GM18861 (cell line): ENCODE results near the gene ADCY5.

Experiments
- ATAC-seq: cut with Tn5 transposase; IDR thresholded peaks from one replicate; pipeline ENCODE4 v1.9.1; 2021; ENCODE audit not compliant: unreplicated experiment

The ADCY5 gene

DNA sequence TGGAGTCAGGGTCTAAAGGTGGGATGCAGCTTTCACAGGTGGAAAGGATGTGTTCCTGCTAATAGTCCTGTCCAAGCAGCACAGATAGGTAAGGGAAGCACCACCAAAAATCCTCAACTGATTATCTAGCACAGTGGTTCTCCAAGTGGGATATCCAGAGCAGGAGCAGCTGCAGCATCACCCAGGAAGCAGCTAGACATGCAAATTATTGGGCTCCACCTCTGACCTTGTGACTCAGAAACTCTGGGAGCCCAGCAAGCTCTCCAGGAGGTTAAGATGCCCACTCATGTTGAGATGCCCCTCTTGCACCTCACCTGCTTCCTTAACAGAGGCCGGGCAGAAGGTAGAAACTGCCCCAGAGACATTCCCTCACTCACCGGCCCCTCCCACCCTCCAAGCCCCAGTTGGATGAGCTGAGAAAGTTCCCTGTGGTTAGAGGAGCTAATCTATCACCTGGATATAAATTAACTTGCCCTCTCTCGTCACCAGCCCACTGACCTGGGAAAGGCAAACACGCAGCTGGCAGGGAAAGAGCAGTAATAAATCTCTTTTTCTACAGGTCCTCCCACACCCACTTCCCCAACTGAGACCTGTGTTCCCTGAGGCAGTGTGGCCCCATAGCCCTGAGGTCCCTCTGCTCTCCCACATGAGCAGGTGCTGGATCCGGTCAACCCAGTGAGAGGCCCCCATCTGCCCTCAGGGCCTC lies 39.3 kb downstream of the ADCY5 start:
- ATAC-seq, result no peak

DNA sequence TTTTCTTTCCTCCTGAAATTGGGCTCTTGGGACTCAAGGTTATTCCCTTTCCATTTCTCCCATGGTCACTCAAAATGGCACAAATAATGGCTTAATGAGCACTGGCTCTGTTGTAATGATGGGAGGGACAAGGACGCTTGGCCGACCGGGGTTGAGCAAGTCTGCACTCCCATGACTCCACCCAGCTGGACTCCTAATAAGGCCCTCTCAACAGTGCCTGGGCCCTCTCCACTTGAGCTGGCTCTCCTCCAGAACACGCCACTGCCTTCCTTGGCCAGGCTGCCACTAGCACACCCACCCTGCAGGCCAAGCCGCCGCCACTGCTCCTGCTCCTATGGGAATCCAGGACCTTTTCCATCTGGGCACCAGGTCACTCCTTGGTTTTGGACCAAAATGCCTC lies 42.3 kb downstream of the ADCY5 start:
- no peak for ATAC-seq

DNA sequence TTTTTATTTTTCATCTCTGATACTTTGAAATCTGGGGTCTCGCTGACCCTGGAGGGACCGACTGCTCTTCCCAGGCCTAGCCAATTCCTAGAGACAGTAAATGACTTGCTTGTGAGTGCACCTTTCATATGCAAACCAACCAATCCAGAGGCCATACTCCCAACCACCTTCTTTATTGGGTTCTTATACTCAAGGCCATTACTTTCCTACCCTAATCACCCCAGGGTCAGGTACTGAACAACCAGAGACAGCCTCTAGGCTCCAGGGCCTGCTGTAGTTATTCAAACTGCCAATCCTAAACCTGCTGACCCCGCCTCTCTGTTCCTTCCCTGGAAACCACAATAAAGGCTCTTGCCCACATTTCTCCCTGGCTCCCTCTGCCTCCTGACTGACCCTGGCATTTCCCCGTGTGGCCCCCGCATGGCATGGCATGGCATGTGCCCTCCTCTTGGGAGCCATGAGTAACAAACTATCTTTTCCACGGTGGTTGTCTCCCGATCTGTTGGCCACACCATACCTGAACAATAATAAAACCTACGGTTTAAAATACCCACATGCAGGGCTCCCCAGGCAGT lies 42.9 kb downstream of the ADCY5 start:
- ATAC-seq, result no peak

DNA sequence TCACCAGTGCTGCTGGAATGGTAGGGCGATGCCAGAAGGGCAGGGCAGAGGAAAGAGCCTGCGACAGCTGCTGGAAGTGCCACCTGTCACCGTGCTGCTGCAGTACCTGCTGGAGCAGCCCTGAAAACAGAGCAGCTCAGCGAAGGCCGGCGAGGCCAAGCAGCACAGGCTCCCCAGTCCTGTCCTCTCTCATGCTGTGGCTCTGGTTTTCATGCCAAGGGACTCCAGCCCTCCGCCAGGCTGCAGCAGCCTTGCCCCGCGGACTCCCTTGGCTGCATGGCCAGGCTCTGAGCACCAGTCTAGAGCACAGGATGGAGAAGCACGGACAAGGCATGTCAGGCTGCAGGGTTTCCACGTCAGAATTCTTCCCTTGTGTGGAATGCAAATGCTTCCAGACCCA lies 43.9 kb downstream of the ADCY5 start:
- no peak for ATAC-seq

DNA sequence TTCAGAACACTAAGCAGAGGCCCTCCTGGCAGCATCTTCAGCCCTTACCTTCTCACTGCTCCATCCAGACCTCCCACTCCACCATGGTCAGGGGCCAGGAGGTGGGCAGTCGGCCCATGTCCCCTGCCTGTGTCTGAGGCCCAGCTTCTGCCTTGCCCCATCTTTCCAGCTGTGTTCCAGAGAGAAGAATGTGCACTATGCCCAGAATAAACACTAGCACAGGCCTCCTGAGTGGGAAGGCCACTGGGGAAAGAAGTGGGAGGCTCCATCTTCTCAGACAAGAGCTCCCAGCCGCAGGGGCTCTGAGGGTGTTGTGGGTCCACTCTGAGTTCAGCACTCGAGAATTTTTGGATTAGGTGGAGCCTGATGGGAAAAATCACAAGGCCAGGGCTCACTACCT lies 44.5 kb downstream of the ADCY5 start:
- no peak for ATAC-seq

DNA sequence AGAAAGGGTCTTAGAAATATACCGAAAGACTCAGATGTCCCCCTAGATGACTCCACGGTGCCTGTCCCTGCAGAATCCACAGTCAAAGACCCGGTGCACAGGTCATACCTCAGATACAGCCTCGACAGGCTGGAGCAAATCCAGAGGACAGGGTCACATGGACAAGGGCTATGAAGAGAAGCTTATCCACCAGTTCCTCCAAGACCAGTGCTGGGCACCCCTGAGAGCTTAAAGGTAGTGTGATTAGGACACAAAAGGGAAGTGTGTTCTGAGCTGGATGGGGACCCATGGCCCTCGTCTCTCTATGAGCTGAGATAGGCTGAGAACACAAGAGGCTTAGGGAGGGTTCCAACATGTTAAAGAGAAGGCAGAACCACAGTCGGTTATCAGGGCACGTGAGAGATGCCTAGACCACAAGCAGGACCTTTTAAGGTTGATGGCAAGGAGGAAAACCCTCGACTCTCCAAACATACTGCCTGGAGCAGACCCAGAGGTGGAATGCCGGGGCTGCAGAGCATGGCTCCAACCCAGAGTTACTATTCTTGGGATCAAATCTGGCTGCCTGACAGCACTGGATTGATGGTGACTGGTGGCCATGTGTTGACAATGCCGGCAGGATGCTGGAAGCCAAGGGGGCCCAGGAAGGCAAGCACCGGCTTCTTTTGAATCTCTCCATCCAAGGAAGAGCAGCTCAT lies 46.9 kb downstream of the ADCY5 start:
- no peak for ATAC-seq

DNA sequence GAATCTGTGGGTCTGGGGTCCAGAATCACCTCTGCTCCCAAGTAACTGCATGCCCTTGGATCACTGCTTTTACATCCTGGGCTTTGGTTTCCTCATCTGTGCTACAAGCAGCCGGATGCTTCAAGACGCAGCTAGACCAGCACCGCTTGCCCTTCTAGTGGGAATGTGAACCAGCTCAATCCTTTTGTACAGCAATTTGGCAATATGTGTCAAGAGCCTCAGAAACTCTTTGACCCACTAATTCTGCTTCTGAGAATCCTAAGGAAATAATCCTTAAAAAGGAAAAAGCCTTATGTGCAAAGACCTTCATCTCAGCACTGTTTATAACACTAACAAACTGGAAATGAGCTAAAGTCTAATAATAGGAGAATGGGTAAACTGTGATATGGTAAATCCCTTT lies 48.7 kb downstream of the ADCY5 start:
- ATAC-seq, result no peak

DNA sequence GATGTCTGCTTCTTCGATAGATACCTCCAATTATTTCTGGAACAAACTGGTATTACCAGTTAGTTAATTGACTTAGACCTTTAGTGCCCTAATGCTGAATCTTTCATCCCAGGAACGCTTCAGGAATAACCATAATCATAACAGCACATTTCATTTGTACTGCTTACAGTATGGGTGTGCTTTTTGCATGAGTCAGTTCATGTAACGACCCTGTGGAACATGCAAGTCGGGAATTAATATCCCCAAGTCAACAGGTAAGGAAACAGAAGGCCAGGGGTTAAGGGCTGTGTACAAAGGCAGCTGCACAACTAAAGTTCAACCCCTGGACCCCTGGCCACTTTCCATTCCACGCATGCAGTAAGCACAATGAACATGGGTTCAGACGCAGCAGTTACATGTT lies 49.2 kb downstream of the ADCY5 start:
- ATAC-seq, result no peak

DNA sequence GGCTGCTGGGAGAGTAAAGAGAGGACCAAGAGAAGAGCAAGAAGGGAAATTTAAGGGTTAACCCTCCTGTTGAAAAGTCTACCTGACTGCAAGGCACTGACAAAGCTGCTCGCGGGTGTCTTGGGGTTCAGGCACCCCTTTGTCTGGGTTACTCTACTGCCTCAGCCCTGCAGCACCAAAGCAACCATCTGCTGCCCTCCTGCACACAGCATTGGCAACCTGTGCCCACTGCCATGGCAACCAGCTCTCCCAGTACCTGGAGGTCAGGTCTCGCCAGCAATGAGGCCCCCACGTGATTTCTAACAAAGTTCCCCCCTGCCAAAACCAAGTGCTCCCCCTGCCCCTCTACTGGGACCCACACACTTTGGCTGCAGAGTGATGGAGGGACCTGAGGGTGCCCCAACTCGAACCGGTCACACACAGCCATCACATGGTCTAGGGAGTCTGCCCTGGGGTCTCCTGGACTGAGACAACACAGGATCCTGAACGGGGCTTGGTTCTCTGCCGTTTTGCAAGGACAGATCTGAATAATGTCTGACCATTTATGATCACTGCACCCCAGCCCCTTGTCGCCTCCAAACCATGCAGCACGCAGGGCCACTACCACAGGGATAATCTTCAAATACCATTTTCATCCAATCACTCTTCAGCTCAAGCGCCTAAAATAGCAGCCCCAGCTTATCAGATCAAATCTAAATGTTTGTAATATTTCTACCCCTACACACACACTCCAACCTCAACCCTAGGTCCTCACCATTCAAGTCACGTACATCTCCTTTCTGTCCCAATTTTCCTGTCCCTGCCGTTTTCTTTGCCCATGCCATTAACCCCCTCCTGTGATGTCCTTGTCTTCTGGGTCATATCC lies 50.7 kb downstream of the ADCY5 start:
- no peak for ATAC-seq

DNA sequence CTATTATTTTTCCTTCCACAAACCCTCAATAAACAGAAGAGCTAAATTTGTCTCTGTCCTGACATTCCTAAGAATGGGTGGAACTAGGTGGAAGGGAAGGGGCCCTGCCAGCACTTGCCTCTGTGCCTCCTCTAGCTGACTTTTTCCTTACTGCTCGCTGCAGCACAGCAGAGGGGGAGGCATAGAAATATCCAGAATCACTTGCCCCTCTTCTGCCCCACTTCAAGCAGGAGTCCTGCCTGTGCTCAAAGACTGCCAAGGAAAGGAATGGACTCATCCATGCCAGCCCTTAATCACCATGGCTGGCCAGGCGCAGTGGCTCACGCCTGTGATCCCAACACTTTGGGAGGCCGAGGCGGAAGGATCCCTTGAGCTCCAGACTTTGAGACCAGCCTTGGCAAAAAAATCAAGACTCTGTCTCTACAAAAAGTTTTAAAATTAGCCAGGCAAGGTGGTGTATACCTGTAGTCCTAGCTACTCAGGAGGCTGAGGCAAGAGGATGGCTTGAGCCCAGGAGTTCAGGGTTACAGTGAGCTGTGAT lies 51.8 kb downstream of the ADCY5 start:
- ATAC-seq, result no peak

DNA sequence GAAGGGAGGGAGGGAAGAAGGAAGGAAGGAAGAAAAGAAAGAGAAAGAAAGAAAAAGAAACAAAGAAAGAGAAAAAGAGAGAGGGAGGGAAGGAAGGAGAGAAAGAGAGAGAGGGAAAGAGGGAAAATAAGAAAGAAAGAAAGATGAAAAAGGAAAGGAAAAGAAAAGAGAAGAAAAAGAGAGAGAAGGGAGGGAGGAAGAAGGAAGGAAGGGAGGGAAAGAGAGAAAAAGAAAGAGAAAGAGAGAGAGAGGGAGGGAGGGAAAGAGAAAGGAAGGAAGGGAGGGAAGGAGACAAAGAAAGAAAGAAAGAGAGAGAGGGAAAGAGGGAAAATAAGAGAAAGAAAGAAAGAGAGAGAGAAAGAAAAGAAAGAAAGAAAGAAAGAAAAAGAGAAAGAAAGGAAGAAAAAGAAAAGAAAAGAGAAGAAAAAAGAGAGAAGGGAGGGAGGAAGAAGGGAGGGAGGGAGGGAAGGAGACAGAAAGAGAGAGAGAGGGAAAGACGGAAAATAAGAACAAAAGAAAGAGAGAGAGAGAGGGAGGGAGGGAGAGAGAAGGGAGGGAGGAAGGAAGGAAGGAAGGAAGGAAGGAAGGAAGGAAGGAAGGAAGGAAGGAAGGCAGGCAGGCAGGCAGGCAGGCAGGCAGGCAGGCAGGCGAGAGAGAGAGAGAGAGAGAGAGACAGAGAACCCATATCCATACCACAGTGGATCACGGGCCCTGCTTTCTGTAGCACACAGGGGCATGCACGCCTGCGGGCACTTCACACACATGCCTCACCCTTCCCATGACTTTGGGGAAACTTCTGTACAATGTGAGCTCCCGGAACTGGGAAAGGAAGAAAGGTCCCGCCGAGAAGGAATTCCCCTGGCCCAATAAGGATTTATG lies 52.5 kb downstream of the ADCY5 start:
- ATAC-seq, result no peak

DNA sequence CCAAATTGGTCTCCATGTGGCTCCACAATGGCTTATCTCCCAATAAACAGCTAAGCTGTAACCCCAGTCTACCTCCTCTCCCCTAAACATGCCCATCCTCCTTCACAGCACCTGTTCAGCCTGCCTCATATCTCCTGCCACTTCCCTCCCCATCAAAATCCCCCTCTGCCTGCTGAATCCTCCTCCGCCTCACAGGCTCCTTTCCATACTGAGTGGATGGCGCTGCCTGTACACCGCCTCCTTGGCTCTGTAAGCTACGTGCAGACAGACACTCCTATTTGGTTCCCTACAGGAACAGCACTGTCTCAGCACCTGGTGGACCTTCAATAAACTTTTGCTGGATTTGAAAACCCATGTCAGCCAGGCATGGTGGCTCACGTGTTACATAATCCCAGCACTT lies 53.7 kb downstream of the ADCY5 start:
- no peak for ATAC-seq

DNA sequence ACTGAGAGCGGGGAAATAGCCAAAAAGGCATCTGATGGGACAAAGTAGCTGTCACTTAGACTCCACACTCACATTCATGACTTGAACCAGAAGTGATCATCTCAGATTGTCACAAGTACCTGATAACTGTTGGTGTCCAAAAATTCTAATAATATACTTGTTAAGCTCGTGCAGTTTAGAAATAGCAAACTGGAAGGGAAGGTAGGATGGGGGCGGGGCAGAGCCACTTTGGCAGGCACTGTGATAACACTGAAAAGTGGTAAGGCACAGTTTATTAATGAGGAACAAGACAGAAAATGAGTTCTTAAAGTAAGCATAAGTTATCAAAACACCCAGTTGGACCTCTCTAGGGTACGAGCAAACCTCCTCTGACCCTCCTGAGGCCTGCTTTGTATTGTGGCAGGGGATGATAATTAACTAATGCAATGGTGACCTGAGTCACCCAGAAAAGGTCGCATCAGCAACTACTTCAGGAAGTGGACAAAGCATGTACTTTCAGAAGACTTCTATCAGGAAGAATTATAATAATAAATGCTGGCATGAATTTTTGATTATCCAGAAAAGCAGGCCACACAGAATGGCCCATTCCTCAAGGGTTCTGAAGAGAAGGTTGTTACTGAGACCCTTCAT lies 54.4 kb downstream of the ADCY5 start:
- ATAC-seq, result no peak

DNA sequence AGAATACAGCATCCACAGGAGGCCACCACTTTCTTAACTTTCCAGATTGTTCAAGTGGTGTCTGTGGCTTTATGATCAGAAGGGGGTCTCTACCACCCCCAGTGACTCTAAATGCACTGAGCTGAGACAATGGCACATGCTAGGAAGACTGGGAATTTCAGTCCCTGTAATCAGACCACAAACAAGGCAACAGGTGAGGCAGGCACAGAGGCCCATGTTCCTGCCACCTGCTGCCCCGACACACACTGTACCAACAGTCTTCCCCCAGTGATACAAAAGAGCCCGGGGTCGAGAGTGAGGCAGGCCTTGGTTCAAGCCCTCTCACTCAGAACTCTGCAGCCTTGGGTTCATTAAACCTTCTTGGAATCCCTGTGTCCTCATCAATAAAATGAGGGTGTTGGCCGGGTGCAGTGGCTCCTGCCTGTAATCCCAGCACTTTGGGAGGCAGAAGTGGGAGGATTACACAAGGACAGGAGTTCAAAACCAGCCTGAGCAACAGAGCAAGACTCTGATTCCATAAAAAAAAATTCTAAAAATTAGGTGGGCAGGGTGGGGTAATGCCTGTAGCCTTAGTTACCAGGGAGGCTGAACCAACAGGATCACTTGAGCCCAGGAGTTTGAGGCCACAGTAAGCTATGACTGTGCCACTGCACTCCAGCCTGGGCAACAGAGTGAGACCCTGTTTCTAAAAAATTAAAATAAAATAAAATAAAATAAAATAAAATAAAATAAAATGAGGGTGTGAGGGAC lies 55.8 kb downstream of the ADCY5 start:
- ATAC-seq, result no peak

DNA sequence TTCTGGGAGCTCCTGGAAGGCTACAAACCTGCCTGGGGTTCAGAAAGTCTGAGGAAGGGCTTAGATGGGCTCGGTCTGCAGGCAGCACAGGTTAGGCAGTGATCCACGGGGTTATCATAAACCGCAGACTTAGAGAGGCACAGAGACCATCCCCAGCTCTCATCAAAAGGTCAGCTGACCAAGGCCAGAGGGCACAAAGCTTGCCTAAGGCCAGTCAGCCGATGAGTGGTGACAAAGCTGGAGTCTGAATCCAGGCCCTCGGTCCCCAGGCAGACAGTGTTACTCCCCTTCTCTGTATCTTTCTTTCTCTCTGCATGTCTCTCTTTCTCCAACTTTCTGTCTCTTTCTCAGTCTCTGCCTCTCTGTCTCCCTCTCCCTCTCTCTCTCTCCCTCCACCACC lies 56.5 kb downstream of the ADCY5 start:
- ATAC-seq, result no peak

DNA sequence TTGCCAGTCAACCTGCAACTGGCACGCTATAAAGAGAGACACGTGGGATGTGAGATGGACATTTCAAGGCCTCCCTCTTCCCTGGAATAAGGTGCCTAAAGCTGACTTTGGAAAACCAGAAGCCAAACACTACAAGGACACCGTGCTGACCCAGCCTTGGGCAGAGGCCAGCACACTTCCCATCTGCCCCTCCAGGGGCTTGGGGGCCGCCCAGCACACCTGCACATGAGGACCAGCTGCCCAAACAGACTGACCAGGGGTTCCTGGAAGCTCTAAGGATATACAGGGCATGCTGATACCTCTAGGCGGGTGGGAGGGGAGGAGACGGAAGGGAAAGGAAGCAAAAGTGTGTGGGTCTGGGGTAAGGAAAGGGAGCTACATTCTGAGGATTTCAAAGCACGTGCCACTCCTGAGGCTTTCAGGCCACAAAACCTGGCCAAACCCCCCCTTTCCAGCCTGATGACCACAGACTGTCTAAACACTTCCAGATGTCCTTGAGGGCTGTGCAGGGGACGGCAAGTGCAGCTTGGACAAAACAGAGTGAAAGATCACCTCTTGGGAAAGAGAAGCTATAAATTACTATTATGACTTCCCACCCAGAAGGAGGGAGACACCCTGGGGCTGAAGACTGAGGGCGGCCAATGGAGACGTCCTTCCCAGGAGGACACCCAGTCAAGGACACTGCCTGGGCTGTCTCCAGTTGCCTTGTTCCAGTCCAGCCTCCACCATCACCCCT lies 57.9 kb downstream of the ADCY5 start:
- no peak for ATAC-seq

DNA sequence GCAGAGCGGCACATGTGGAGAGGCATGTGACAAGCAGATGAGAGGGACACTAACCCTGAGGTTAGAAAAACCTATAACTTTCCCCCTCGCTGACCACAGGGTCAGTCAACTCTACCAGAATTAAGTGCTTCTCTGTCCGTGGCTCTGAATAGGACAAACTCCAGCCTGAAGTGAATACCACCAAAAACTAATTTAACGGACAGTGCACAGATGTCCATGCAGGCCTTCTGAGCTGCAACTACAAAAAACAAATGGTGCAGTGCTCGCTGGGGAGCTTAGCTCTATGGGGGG lies 59.3 kb downstream of the ADCY5 start:
- ATAC-seq, result no peak

DNA sequence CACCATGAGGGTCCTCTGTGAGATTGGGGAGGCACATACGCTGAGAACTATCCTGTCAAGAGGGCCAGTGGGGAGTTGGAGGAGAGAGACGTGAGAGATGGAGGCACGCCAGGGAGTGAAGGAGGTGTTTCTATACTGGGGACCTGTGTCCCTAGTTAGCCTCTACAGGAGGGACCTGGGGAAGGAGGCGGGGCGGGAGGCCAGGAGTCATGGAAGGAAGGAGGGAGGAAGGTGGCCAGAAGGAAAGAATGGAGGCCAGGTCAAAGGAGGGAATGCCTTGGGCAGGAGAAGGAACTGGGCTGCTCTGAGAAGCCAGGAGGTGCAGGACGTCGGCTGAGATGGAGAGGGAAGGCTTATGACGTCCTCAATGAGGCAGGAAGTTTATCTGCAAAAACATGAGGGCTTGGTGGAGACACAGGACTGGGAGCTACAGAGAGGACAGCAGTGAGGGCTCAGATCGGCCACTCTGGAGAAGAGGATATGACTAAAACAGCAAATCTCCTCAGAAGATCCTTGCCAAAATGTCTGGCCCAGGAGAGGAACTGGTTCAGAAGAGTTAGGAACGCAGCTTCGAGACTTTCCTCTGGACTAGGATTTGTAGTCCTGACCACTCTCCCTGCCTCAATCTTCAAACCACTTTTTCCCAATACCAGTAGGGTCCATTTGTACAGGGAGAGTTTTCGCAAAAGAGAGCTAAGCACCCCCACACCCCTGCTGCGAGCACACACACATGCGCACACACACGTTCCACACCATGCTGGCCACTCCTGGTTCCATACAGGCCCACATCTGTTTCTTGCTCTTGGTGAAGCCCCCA lies 59.9 kb downstream of the ADCY5 start:
- no peak for ATAC-seq
